ENCODE results near the gene PPP1R16B.

GRCh38 chr20:38828514-38829295 is 23.2 kb downstream of the PPP1R16B start:
- no peak for TF ChIP-seq POLR2A (IDR thresholded peaks at IDR 0.05; ENCODE audit: low read length)
- TF ChIP-seq GATA1 (IDR thresholded peaks at IDR 0.05; ENCODE audit: low read depth, low read length): no peak
